ENCODE results near the gene CRHR2. TPM values are rescaled to one million over a fixed set of nuclear protein-coding genes. Genes with fewer than 3 reads are reported as not detected.

The CRHR2 gene
- total and polyA plus RNA-seq, 2 of the 4 experiments (the other 2 are of a cell fraction) = not detected

- H3K9me3 ChIP-seq (ENCODE audit: control insufficient read depth, insufficient read depth, low read length) = no peaks in the 10 kb centered on the region
- no peak overlapping the region for H3K27ac ChIP-seq (ENCODE audit: insufficient read depth, low read length)
- no peak overlapping the region for H4K8ac ChIP-seq (ENCODE audit: low read depth in 2 of 2, low read length in 2 of 2)
- H2BK120ac ChIP-seq (ENCODE audit: low read depth, low read length) = no peak overlapping the region
- no peak overlapping the region for H3K18ac ChIP-seq (ENCODE audit: low read depth, low read length)
- no peak overlapping the region for H3K14ac ChIP-seq (replicated peaks; ENCODE audit: low read depth, low read length)
- intact Hi-C loops (cut with micrococcal nuclease) (no loop called here), dilution Hi-C loops (cut with HindIII; ENCODE audit: low sequenced_read_pairs, unreplicated experiment) (no loop called here), in situ Hi-C loops (cut with MboI; ENCODE audit: low sequenced_read_pairs) (no loop called here)
- no peak overlapping the region for H3K4me3 ChIP-seq (ENCODE audit: insufficient read depth, low read depth, low read length)
- no peak overlapping the region for H3K56ac ChIP-seq (ENCODE audit: extremely low read depth, insufficient read depth, low read length)
- H3K4me1 ChIP-seq (ENCODE audit: control insufficient read depth, insufficient read depth, low read length) = no peaks in the 10 kb centered on the region
- ChIA-PET CTCF (interaction anchor here (0.8 kb wide), 1 partner anchor 11 kb away, joined by 5 read pairs; no protein-coding TSS in a partner anchor), POLR2A (ENCODE audit: unreplicated experiment) (no interaction called here)
- no peak overlapping the region for H2BK5ac ChIP-seq (ENCODE audit: low read depth, low read length, poor library complexity, severe bottlenecking)
- H2BK15ac ChIP-seq (ENCODE audit: low read depth, low read length) = no peak overlapping the region
- no peak overlapping the region for H3K4me2 ChIP-seq (ENCODE audit: low read depth, low read length)
- no peak overlapping the region for H2AFZ ChIP-seq (replicated peaks; ENCODE audit: low read length, poor library complexity)
- no peaks in the 10 kb centered on the region for H3K79me1 ChIP-seq (ENCODE audit: low read depth in 1 of 2, low read length in 2 of 2)
- H3K4ac ChIP-seq (ENCODE audit: low read depth, low read length) = no peak overlapping the region
- no peak for DNase-seq
- no peak overlapping the region for H3K23ac ChIP-seq (ENCODE audit: low read depth, low read length)
- no peak overlapping the region for H2AK9ac ChIP-seq (replicated peaks; ENCODE audit: low read depth, low read length, poor library complexity)
- no peak overlapping the region for H2BK20ac ChIP-seq (ENCODE audit: low read depth, low read length)
- no peaks in the 10 kb centered on the region for H3K9me1 ChIP-seq (ENCODE audit: insufficient read depth, low read length)
- peaks cover 55% of the 10 kb centered on the region for H3K27me3 ChIP-seq (ENCODE audit: control insufficient read depth, insufficient read depth, low read length)
- H4K91ac ChIP-seq (ENCODE audit: insufficient read depth, low read depth, low read length) = no peak overlapping the region
- BruUV-seq (replicated peaks) = no TSS peak
- 33% methylated on average over 1 of the region's 2 CpGs; no CpG with 5 or more reads in 1 of the 2 experiments for WGBS, 2 experiments (ENCODE audit: extremely low coverage in 2 of 2, insufficient read length in 1 of 2)
- H3K36me3 ChIP-seq (ENCODE audit: control insufficient read depth, insufficient read depth, low read length) = no peaks in the 10 kb centered on the region
- no peak for ATAC-seq (ENCODE audit: low read depth)
- no peaks in the 10 kb centered on the region for H4K20me1 ChIP-seq (ENCODE audit: insufficient read depth, low read length)
- TF ChIP-seq CTCF (conservative IDR thresholded peaks at IDR 0.05; ENCODE audit: low read depth, low read length) (no peak), MAFK (IDR thresholded peaks at IDR 0.05; ENCODE audit: low read depth, low read length) (no peak), POLR2A (IDR thresholded peaks at IDR 0.05; ENCODE audit: low read depth, low read length) (no peak), USF2 (IDR thresholded peaks at IDR 0.05; ENCODE audit: low read depth, low read length) (no peak), SMC3 (IDR thresholded peaks at IDR 0.05; ENCODE audit: low read depth, low read length) (no peak), BHLHE40 (IDR thresholded peaks at IDR 0.05; ENCODE audit: low read depth, low read length) (no peak), MAZ (IDR thresholded peaks at IDR 0.05; ENCODE audit: borderline replicate concordance, low read depth, low read length) (no peak), RFX5 (IDR thresholded peaks at IDR 0.05; ENCODE audit: low read depth, low read length) (no peak)
- no peak overlapping the region for H3K9ac ChIP-seq (ENCODE audit: low read depth, low read length)
- no peak overlapping the region for H4K5ac ChIP-seq (ENCODE audit: low read depth, low read length)
- H2AK5ac ChIP-seq (ENCODE audit: low read depth, low read length) = no peak overlapping the region
These were observed 47.4 kb upstream of the CRHR2 start for GRCh38 chr7:30729642-30730041.
